K562 (cell line): Measurements from ENCODE around the gene GRIA1. TPM values are rescaled to one million over a fixed set of nuclear protein-coding genes. Genes with fewer than 3 reads are reported as not detected.

Source experiments
- ATAC-seq: fragments of 200-7000 bp; cut with Tn5 transposase; 3 replicates; pipeline ENCODE4 v1.9.1; 2020; ENCODE audit warnings: moderate library complexity
- BruUV-seq: library from RNA; stranded (reverse); fragments of 400-500 nt; replicated peaks from 2 replicates; lab custom pipeline; 2021; lab: Mats Ljungman, UMichigan
- CTCF ChIA-PET: fragments of 300-600 bp; formaldehyde crosslinking; extraction: SDS; loops from one replicate; lab custom pipeline; 2021; ENCODE audit warnings: low intra/inter-chr PET ratio; lab: Yijun Ruan, JAX
- POLR2A ChIA-PET: fragments of 300-600, 350-650 bp; sonication (Branson Sonifier 250); formaldehyde crosslinking; extraction: SDS; loops from one replicate; lab custom pipeline; 2021; ENCODE audit warnings: antibody characterized with exemption, inconsistent platforms; lab: Yijun Ruan, JAX
- DNase-seq, 4 experiments: peaks; one replicate each; pipeline versions ENCODE4 v3.0.0 to v3.0.0-alpha.2; 2011 to 2018; ENCODE audit warnings: low spot score in 3 of 4, mixed read lengths in 3 of 4; ENCODE audit errors: extremely low read depth in 1 of 4
- FAIRE-seq: peaks from 2 replicates; lab custom pipeline; 2011; peaks lifted over from hg19 to GRCh38; lab: Jason Lieb, UNC
- H2AFZ ChIP-seq: 2 replicates; pipeline ENCODE4 v1.6.0; 2011; ENCODE audit warnings: low read depth, low read length, control low read depth, inconsistent platforms
- H3K27ac ChIP-seq: fragments of 200-600 bp; 3 replicates; pipeline ENCODE4 v1.8.0; 2011; ENCODE audit warnings: low read depth, mild to moderate bottlenecking, control low read depth, inconsistent platforms, low read length, moderate library complexity, mixed read lengths; ENCODE audit errors: extremely low read depth
- H3K27me3 ChIP-seq, 2 experiments: fragments of 300-600 bp in 1 of 2; 2 replicates in 1 of 2; 3 replicates in 1 of 2; pipeline versions ENCODE4 v1.6.0 to v1.8.0; 2011; ENCODE audit warnings: inconsistent platforms in 2 of 2, low read length in 2 of 2, mild to moderate bottlenecking in 1 of 2, mixed read lengths in 1 of 2, moderate library complexity in 1 of 2; ENCODE audit not compliant: control insufficient read depth in 2 of 2, insufficient read depth in 2 of 2
- H3K36me3 ChIP-seq: fragments of 300-600 bp; 3 replicates; pipeline ENCODE4 v1.8.0; 2011; ENCODE audit warnings: mild to moderate bottlenecking, low read length, inconsistent platforms; ENCODE audit not compliant: control insufficient read depth, insufficient read depth
- H3K4me1 ChIP-seq, 2 experiments: fragments of 200-600 bp in 1 of 2; replicated peaks in 1 of 2; 2 replicates in 1 of 2; 3 replicates in 1 of 2; pipeline versions ENCODE4 v1.5.1 to v1.8.0; 2011; ENCODE audit warnings: inconsistent platforms in 2 of 2, low read length in 2 of 2, mild to moderate bottlenecking in 1 of 2, mixed read lengths in 1 of 2, moderate library complexity in 1 of 2; ENCODE audit not compliant: control insufficient read depth in 2 of 2, insufficient read depth in 2 of 2
- H3K4me2 ChIP-seq: 2 replicates; pipeline ENCODE4 v1.6.1; 2011; ENCODE audit warnings: low read length, control low read depth, inconsistent platforms, mixed read lengths; ENCODE audit not compliant: insufficient read depth
- H3K4me3 ChIP-seq: fragments of 200-600 bp; sonication (generic), shearing (Covaris generic); 2 replicates; pipeline ENCODE4 v1.5.1; 2016; ENCODE audit warnings: control low read depth, inconsistent platforms
- H3K79me2 ChIP-seq: fragments of 200-600 bp; 3 replicates; pipeline ENCODE4 v1.8.0; 2011; ENCODE audit warnings: low read length, inconsistent platforms; ENCODE audit not compliant: control insufficient read depth, insufficient read depth
- H3K9ac ChIP-seq, 2 experiments: 2 replicates each; pipeline versions ENCODE4 v1.6.0 to v1.6.1; 2011; ENCODE audit warnings: low read depth in 2 of 2, low read length in 2 of 2, control low read depth in 1 of 2, inconsistent platforms in 1 of 2, mild to moderate bottlenecking in 1 of 2, mixed read lengths in 1 of 2; ENCODE audit not compliant: insufficient read depth in 1 of 2
- H3K9me1 ChIP-seq: one replicate; pipeline ENCODE4 v1.6.0; 2011; ENCODE audit warnings: inconsistent platforms, mild to moderate bottlenecking, low read length, moderate library complexity; ENCODE audit not compliant: control insufficient read depth, insufficient read depth
- H3K9me3 ChIP-seq: replicated peaks from 2 replicates; pipeline ENCODE4 v1.5.1; 2011; ENCODE audit warnings: low read depth, low read length, inconsistent platforms; ENCODE audit not compliant: control insufficient read depth, insufficient read depth
- H4K20me1 ChIP-seq: replicated peaks from 2 replicates; pipeline ENCODE4 v1.6.1; 2011; ENCODE audit warnings: low read length, inconsistent platforms, mixed read lengths; ENCODE audit not compliant: control insufficient read depth, insufficient read depth
- MAFF ChIP-seq: IDR thresholded peaks from 2 replicates; pipeline ENCODE4 v1.6.1; 2012; ENCODE audit warnings: low read length, improper control_type of control experiment
- NR1H2 ChIP-seq: sonication (generic); formaldehyde crosslinking; IDR thresholded peaks from 2 replicates; pipeline ENCODE4 v1.4.0; 2020; ENCODE audit warnings: mild to moderate bottlenecking, missing genetic modification reagents
- SAFB ChIP-seq: fragments of 200-400 bp; formaldehyde crosslinking; IDR thresholded peaks from 2 replicates; pipeline ENCODE4 v1.6.1; 2017; ENCODE audit warnings: low read depth, low read length, borderline replicate concordance
- SMC3 ChIP-seq: conservative IDR thresholded peaks from 2 replicates; pipeline ENCODE4 v1.6.1; 2011; ENCODE audit warnings: low read depth, low read length, improper control_type of control experiment; ENCODE audit not compliant: insufficient read depth
- TAF7 ChIP-seq: fragments of 450-650 bp; IDR thresholded peaks from 2 replicates; pipeline ENCODE4 v1.6.1; 2016; ENCODE audit warnings: missing genetic modification characterization, missing compliant biosample characterization
- ZNF140 ChIP-seq: fragments of 250-450 bp; sonication (Bioruptor Pico); IDR thresholded peaks from 2 replicates; pipeline ENCODE4 v1.8.0; 2021; ENCODE audit warnings: moderate library complexity, mild to moderate bottlenecking, inconsistent platforms
- WGBS: fragments of 100-300 bp; shearing (Covaris generic); methylation state at CpG from one replicate; pipeline ENCODE4 v1.1.6; 2016; ENCODE audit warnings: low coverage, mixed read lengths; ENCODE audit not compliant: insufficient coverage; ENCODE audit errors: missing lambda C conversion rate; 5-methylcytosine and 5-hydroxymethylcytosine counted together
- in situ Hi-C: fragments of 300-500 bp; cut with MboI; formaldehyde crosslinking; loops from 4 replicates; pipeline ENCODE4 v1.15.0; 2018; ENCODE audit warnings: inconsistent platforms, mixed read lengths
- intact Hi-C: fragments of 100-400 bp; cut with micrococcal nuclease; formaldehyde crosslinking; loops from 2 replicates; pipeline ENCODE4 v1.14.2; 2022
- polyA plus RNA-seq, 8 experiments: library from polyadenylated mRNA; depleted of rRNA in 4 of 8; stranded (reverse) in 5 of 8; unstranded in 3 of 8; fragments of >200 nt; fragmentation: Nextera tagmentation in 2 of 8; fragmentation: Illumina TruSeq in 1 of 8; extraction: Ambion mirVana in 2 of 8; extraction: Trizol in 1 of 8; gene quantifications; 2 replicates each; pipeline versions ENCODE4 v1.2.1 to v1.2.3, GENCODE V29; 2011 to 2014; ENCODE audit warnings: inconsistent platforms in 1 of 8, missing spikeins in 1 of 8
- total RNA-seq, 7 experiments: library from RNA; depleted of rRNA in 6 of 7; stranded (reverse); fragments of >200 nt in 6 of 7; fragmentation: Illumina TruSeq in 2 of 7; extraction: Trizol in 2 of 7; gene quantifications; 2 replicates each; pipeline versions ENCODE4 v1.2.1 to v1.2.3, GENCODE V29; 2011 to 2021; ENCODE audit warnings: low replicate concordance in 1 of 7
- TF ChIP-seq, protein P1 (sequence below): fragments of 250-450 bp; sonication (Bioruptor Pico); IDR thresholded peaks from 2 replicates; pipeline ENCODE4 v1.5.0; 2020; ENCODE audit warnings: mild to moderate bottlenecking
- TF ChIP-seq, protein P2 (sequence below): fragments of 250-450 bp; sonication (Bioruptor Pico); IDR thresholded peaks from 2 replicates; pipeline ENCODE4 v1.9.0; 2021; ENCODE audit warnings: mild to moderate bottlenecking
- TF ChIP-seq, protein P3 (sequence below): fragments of 250-450 bp; sonication (Bioruptor Pico); IDR thresholded peaks from 2 replicates; pipeline ENCODE4 v1.8.0; 2021; ENCODE audit warnings: mild to moderate bottlenecking, moderate library complexity
- TF ChIP-seq, protein P4 (sequence below): sonication (generic); formaldehyde crosslinking; IDR thresholded peaks from 2 replicates; pipeline ENCODE4 v1.8.1; 2023; ENCODE audit warnings: mild to moderate bottlenecking, missing genetic modification reagents

The GRIA1 gene
- total and polyA plus RNA-seq, 9 of the 15 experiments (the other 6 are each of a cell fraction or from before 2014, with no cell fraction given): not detected

DNA sequence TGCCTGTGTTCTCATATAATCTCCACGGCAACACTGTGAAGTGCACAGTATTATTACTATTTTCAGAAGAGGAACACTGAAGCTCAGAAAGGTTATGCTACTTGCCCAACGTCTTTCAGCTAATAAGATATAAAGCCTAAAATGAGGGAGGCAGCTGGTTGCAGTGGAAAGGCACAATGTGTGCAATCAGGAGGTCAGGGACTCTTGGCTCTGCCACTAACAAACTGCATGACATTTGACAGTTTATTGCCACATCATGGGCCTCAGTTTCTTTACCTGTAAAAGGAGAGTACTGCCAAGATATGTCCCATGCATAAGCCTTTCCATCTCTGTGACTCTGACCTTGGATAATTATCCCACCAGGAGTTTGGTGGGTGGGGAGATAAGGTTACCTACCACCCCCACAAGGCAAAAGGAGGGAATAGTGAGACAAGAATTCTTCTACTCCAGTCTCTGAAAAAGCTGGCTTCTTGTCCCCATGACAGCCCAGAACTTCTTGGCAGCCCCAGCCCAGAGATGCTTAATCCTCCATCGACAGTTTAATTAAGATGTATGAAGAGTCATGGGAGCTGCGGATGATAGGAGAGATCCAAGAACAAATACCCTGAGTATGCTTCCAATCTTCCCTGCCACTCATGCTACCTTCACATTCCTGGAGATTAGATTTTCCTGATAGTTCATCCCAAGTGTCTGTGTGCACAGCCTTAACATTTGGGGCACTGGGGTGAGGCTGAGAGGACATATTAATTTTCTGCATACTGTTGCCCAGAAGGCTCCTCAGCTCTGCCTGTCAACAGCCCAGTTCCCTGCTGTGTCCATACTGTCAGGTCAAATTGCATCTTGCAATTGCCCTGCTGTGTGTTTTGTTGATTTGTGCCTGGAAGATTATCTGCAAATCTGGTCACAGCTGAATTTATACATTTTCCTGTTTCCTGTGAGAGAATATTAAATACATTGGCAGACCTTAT lies 277.0 kb downstream of the GRIA1 start:
- Histone ChIP-seq H3K9me3 (no peaks in the 10 kb centered on the region), H3K27ac (no peak overlapping the region), H3K79me2 (no peaks in the 10 kb centered on the region), H3K4me1 (no peaks in the 10 kb centered on the region), H3K9ac (no peak overlapping the region), H3K4me3 (no peak overlapping the region), H3K4me2 (no peak overlapping the region), H3K36me3 (no peaks in the 10 kb centered on the region), H3K27me3 (peaks cover 0 to 13% of the 10 kb centered on the region in 2 experiments; a peak in 3 of 5 replicates), H2AFZ (no peak overlapping the region), H3K9me1 (no peaks in the 10 kb centered on the region), H4K20me1 (no peaks in the 10 kb centered on the region)
- in situ Hi-C loops (no loop called here), intact Hi-C loops (no loop called here)
- 3% methylated on average over 4 of the region's 4 CpGs for WGBS
- TF ChIP-seq NR1H2 (CRISPR knock-in tag) (no peak), TAF7 (tag) (no peak), SAFB (no peak), MAFF (no peak), SMC3 (no peak), ZNF140 (no peak)
- TF ChIP-seq, protein P1, sequence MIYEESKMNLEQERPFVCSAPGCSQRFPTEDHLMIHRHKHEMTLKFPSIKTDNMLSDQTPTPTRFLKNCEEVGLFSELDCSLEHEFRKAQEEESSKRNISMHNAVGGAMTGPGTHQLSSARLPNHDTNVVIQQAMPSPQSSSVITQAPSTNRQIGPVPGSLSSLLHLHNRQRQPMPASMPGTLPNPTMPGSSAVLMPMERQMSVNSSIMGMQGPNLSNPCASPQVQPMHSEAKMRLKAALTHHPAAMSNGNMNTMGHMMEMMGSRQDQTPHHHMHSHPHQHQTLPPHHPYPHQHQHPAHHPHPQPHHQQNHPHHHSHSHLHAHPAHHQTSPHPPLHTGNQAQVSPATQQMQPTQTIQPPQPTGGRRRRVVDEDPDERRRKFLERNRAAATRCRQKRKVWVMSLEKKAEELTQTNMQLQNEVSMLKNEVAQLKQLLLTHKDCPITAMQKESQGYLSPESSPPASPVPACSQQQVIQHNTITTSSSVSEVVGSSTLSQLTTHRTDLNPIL: no peak
- TF ChIP-seq, protein P2, sequence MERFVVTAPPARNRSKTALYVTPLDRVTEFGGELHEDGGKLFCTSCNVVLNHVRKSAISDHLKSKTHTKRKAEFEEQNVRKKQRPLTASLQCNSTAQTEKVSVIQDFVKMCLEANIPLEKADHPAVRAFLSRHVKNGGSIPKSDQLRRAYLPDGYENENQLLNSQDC (CRISPR knock-in tag): no peak
- TF ChIP-seq, protein P3, sequence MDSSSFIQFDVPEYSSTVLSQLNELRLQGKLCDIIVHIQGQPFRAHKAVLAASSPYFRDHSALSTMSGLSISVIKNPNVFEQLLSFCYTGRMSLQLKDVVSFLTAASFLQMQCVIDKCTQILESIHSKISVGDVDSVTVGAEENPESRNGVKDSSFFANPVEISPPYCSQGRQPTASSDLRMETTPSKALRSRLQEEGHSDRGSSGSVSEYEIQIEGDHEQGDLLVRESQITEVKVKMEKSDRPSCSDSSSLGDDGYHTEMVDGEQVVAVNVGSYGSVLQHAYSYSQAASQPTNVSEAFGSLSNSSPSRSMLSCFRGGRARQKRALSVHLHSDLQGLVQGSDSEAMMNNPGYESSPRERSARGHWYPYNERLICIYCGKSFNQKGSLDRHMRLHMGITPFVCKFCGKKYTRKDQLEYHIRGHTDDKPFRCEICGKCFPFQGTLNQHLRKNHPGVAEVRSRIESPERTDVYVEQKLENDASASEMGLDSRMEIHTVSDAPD (CRISPR knock-in tag): no peak
- TF ChIP-seq, protein P4, sequence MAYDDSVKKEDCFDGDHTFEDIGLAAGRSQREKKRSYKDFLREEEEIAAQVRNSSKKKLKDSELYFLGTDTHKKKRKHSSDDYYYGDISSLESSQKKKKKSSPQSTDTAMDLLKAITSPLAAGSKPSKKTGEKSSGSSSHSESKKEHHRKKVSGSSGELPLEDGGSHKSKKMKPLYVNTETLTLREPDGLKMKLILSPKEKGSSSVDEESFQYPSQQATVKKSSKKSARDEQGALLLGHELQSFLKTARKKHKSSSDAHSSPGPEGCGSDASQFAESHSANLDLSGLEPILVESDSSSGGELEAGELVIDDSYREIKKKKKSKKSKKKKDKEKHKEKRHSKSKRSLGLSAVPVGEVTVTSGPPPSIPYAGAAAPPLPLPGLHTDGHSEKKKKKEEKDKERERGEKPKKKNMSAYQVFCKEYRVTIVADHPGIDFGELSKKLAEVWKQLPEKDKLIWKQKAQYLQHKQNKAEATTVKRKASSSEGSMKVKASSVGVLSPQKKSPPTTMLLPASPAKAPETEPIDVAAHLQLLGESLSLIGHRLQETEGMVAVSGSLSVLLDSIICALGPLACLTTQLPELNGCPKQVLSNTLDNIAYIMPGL (CRISPR knock-in tag): no peak
- ChIA-PET CTCF (no interaction called here), POLR2A (no interaction called here)
- FAIRE-seq: no peak
- BruUV-seq: no TSS peak
- ATAC-seq: no peak
- DNase-seq: no peak
